Naive thymus-derived CD4-positive, alpha-beta T cell (primary cell): Measurements from ENCODE around the gene SIPA1L3. TPM values are rescaled to one million over a fixed set of nuclear protein-coding genes. Genes with fewer than 3 reads are reported as not detected.

ENCODE experiments used
- ATAC-seq: fragments of 150-1000 bp; cut with Tn5 transposase; 2 replicates; pipeline ENCODE4 v1.10.0; 2021; ENCODE audit warnings: mild to moderate bottlenecking, moderate library complexity
- CTCF ChIA-PET: fragments of 350-600 bp; sonication (Branson Sonifier 250); formaldehyde crosslinking; loops from one replicate; lab custom pipeline; 2021; ENCODE audit warnings: antibody characterized with exemption; lab: Charles Lee
- POLR2A ChIA-PET: fragments of 350-600 bp; sonication (Branson Sonifier 250); formaldehyde crosslinking; loops from one replicate; lab custom pipeline; 2021; ENCODE audit warnings: antibody characterized with exemption, inconsistent platforms; lab: Charles Lee
- DNase-seq, 9 donors: peaks; one replicate each; pipeline versions ENCODE4 v3.0.0 to v3.0.0-alpha.2; 2020 to 2022; ENCODE audit warnings: mixed read lengths in 1 of 9
- H3K27ac ChIP-seq: one replicate; pipeline ENCODE4 v1.7.0; 2013; ENCODE audit warnings: mild to moderate bottlenecking, low read depth, low read length, moderate library complexity
- H3K27me3 ChIP-seq, 2 donors: one replicate each; pipeline ENCODE4 v1.7.0; 2013; ENCODE audit warnings: low read length in 2 of 2, mild to moderate bottlenecking in 2 of 2, moderate library complexity in 2 of 2; ENCODE audit not compliant: control insufficient read depth in 2 of 2, insufficient read depth in 2 of 2
- H3K36me3 ChIP-seq, 3 experiments: 1 replicate in 2 of 3; 2 replicates in 1 of 3; pipeline ENCODE4 v1.7.0; 2013; ENCODE audit warnings: low read length in 3 of 3, mild to moderate bottlenecking in 3 of 3, moderate library complexity in 1 of 3; ENCODE audit not compliant: insufficient read depth in 3 of 3, control insufficient read depth in 2 of 3
- H3K4me1 ChIP-seq, 2 donors: one replicate each; pipeline ENCODE4 v1.7.0; 2013; ENCODE audit warnings: low read length in 2 of 2, mild to moderate bottlenecking in 2 of 2, moderate library complexity in 1 of 2; ENCODE audit not compliant: control insufficient read depth in 2 of 2, insufficient read depth in 2 of 2
- H3K4me3 ChIP-seq: 2 replicates; pipeline ENCODE4 v1.7.0; 2013; ENCODE audit warnings: mild to moderate bottlenecking, low read length
- H3K9me3 ChIP-seq, 3 experiments: 1 replicate in 2 of 3; 2 replicates in 1 of 3; pipeline ENCODE4 v1.7.0; 2013; ENCODE audit warnings: low read length in 3 of 3; ENCODE audit not compliant: control insufficient read depth in 2 of 3
- H3K27ac Mint-ChIP-seq, 9 donors: one replicate each; pipeline ENCODE4 v1.8.0; 2020 to 2022; ENCODE audit warnings: mixed read lengths in 9 of 9, mild to moderate bottlenecking in 8 of 9, moderate library complexity in 5 of 9, inconsistent platforms in 2 of 9
- H3K27me3 Mint-ChIP-seq, 5 donors: one replicate each; pipeline ENCODE4 v1.8.0; 2021 to 2022; ENCODE audit warnings: mixed read lengths in 5 of 5, mild to moderate bottlenecking in 1 of 5
- H3K36me3 Mint-ChIP-seq, 5 donors: one replicate each; pipeline ENCODE4 v1.8.0; 2020 to 2022; ENCODE audit warnings: mixed read lengths in 5 of 5, mild to moderate bottlenecking in 3 of 5, inconsistent platforms in 1 of 5
- H3K4me1 Mint-ChIP-seq, 7 donors: one replicate each; pipeline ENCODE4 v1.8.0; 2020 to 2022; ENCODE audit warnings: mixed read lengths in 7 of 7, mild to moderate bottlenecking in 3 of 7, inconsistent platforms in 1 of 7
- H3K4me3 Mint-ChIP-seq, 10 donors: one replicate each; pipeline ENCODE4 v1.8.0; 2020 to 2022; ENCODE audit warnings: mild to moderate bottlenecking in 10 of 10, mixed read lengths in 10 of 10, moderate library complexity in 6 of 10, inconsistent platforms in 2 of 10
- H3K9me3 Mint-ChIP-seq, 11 donors: one replicate each; pipeline ENCODE4 v1.8.0; 2020 to 2022; ENCODE audit warnings: mixed read lengths in 11 of 11, mild to moderate bottlenecking in 4 of 11, inconsistent platforms in 1 of 11, moderate library complexity in 1 of 11
- intact Hi-C, 2 donors: fragments of 100-400 bp; cut with micrococcal nuclease; formaldehyde crosslinking; loops; one replicate each; pipeline ENCODE4 v1.15.1; 2023
- polyA plus RNA-seq, 2 donors: library from polyadenylated mRNA; unstranded; fragments of 300-500 nt; fragmentation: Illumina TruSeq; gene quantifications; one replicate each; pipeline ENCODE4 v1.2.3, GENCODE V29; 2021
- total RNA-seq, 6 experiments: library from RNA in 5 of 6; stranded (reverse) in 5 of 6; gene quantifications; 1 replicate in 5 of 6; 2 replicates in 1 of 6; pipeline ENCODE4 v1.2.3 and lab custom pipeline; 2021 to 2026

SIPA1L3 gene
- total and polyA plus RNA-seq, 7 experiments from 2014 or later = 0.91 to 38.7 (median 22.5) TPM

DNA sequence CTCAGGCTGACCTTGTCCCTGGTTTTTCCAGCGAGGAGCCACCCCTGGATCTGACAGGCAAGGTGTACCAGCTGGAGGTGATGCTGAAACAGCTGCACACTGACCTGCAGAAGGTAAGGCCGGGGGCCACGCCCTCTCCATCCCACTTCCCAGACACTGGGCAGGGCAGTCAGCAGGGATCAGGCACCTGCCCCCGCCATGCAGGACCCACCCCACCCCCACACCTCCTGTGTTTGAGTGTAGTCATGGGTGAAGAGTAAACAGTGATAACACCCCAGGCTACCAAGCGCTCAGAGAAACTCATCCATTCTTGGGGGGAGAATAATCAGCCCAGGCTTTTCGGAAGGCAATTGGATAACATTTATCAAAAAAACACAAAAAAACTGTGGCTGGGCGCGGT lies 297.1 kb downstream of the SIPA1L3 start:
- Mint-ChIP-seq H3K27me3 (peaks cover 6 to 13% (median 10%) of the 10 kb centered on the region in 5 donors), H3K27ac (no peak overlapping the region), H3K9me3 (no peaks in the 10 kb centered on the region), H3K4me1 (no peaks in the 10 kb centered on the region), H3K4me3 (no peak overlapping the region), H3K36me3 (peaks cover 0 to 53% (median 20%) of the 10 kb centered on the region in 5 donors)
- Histone ChIP-seq H3K27me3 (no peaks in the 10 kb centered on the region), H3K4me1 (no peaks in the 10 kb centered on the region), H3K36me3 (peaks cover 0 to 49% (median 0%) of the 10 kb centered on the region in 3 experiments), H3K9me3 (no peaks in the 10 kb centered on the region), H3K4me3 (no peak overlapping the region), H3K27ac (no peak overlapping the region)
- intact Hi-C loops = no loop called here
- DNase-seq (no peak), ATAC-seq (no peak)
- POLR2A ChIA-PET = no interaction called here
- CTCF ChIA-PET = no interaction called here

DNA sequence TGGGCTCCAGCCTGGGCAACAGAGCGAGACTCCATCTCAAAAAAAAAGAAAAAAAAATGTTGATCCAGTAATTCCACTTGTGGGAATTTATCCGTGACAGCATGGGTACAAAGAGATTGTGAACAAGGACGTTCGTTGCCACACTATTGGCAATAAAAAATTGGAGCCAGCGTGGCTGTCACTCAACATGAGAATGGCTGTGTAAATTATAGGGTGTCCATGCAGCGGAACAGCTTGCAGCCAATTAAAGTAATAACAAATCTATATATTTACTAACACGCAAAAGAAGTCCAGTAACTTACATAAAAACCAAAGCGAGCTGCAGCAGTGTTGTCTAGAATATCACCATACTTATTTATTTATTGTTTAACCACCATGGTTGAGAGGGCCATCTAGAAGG lies 297.7 kb downstream of the SIPA1L3 start:
- intact Hi-C loops = no loop called here
- peaks cover 8 to 19% (median 16%) of the 10 kb centered on the region in 5 donors for H3K27me3 Mint-ChIP-seq
- peaks cover under 1 to 2% (median 1%) of the 10 kb centered on the region in 7 donors for H3K4me1 Mint-ChIP-seq
- ATAC-seq (no peak), DNase-seq (no peak)
- H3K9me3 Mint-ChIP-seq = peaks cover 0 to under 1% (median 0%) of the 10 kb centered on the region in 11 donors
- H3K4me3 Mint-ChIP-seq = no peak overlapping the region
- Histone ChIP-seq H3K27me3 (no peaks in the 10 kb centered on the region), H3K4me3 (no peak overlapping the region), H3K9me3 (no peaks in the 10 kb centered on the region), H3K27ac (no peak overlapping the region), H3K36me3 (peaks cover 0 to 48% (median 0%) of the 10 kb centered on the region in 3 experiments), H3K4me1 (no peaks in the 10 kb centered on the region)
- ChIA-PET POLR2A (no interaction called here), CTCF (no interaction called here)
- peaks cover under 1 to 53% (median 20%) of the 10 kb centered on the region in 5 donors for H3K36me3 Mint-ChIP-seq
- no peak overlapping the region for H3K27ac Mint-ChIP-seq

DNA sequence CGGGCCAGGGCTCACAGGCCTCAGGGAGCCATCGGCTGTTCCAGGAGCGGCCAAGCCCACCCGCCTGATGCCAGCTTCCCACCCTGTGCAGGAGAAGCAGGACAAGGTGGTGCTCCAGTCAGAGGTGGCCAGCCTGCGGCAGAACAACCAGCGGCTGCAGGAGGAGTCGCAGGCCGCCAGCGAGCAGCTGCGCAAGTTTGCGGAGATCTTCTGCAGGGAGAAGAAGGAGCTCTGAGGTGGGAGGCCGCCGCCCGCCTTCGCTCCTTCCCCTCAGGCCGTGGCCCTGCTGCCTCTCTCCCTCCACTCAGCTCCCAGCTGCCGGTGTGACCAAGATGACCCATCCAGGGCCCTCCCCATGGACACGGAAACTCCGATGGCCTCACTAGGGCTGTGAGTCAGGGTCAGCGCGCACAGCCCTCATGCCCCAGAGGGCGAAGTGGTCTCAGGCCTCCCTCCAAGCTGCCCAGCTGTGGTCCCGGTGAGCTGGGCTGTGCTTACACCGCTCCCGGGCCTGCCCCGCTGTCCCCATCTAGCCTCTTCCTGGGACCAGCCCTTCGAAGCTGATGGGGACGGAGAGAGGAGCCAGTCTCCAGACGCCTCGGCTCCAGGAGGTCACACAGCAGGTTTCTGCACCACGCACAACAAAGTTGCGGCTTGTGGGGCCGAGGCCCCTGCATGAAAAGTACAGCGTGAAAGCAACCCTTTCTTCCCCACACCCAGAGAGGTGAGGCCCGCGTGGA lies 299.2 kb downstream of the SIPA1L3 start:
- Histone ChIP-seq H3K27me3 (peaks cover 0 to 5% of the 10 kb centered on the region in 2 donors), H3K36me3 (peaks cover 0 to 44% (median 0%) of the 10 kb centered on the region in 3 experiments), H3K9me3 (no peaks in the 10 kb centered on the region), H3K4me3 (no peak overlapping the region), H3K4me1 (no peaks in the 10 kb centered on the region), H3K27ac (no peak overlapping the region)
- Mint-ChIP-seq H3K4me1 (peaks cover 4 to 13% (median 12%) of the 10 kb centered on the region in 7 donors), H3K27ac (no peak overlapping the region), H3K9me3 (peaks cover 0 to 3% (median 0%) of the 10 kb centered on the region in 11 donors), H3K4me3 (no peak overlapping the region), H3K36me3 (peaks cover 6 to 44% (median 25%) of the 10 kb centered on the region in 5 donors), H3K27me3 (peaks cover 15 to 33% (median 29%) of the 10 kb centered on the region in 5 donors)
- intact Hi-C loops = no loop called here
- POLR2A ChIA-PET = no interaction called here
- ATAC-seq (no peak), DNase-seq (no peak)
- CTCF ChIA-PET = interaction anchor here (1.1 kb wide), 1 partner anchor 29 kb away, joined by 4 read pairs; no protein-coding TSS in a partner anchor

GRCh38 chr19:38206928-38207327 lies 299.9 kb downstream of the SIPA1L3 start:
- DNase-seq (no peak), ATAC-seq (no peak)
- H3K27ac Mint-ChIP-seq = no peak overlapping the region
- H3K36me3 Mint-ChIP-seq = peaks cover 6 to 37% (median 20%) of the 10 kb centered on the region in 5 donors
- ChIA-PET POLR2A (no interaction called here), CTCF (interaction anchor here (1.1 kb wide), 1 partner anchor 28 kb away, joined by 4 read pairs; no protein-coding TSS in a partner anchor)
- peaks cover 0 to 3% (median 0%) of the 10 kb centered on the region in 11 donors for H3K9me3 Mint-ChIP-seq
- peaks cover 0 to 5% of the 10 kb centered on the region in 2 donors for H3K27me3 ChIP-seq
- H3K27me3 Mint-ChIP-seq = peaks cover 15 to 37% (median 29%) of the 10 kb centered on the region in 5 donors
- no peak overlapping the region for H3K27ac ChIP-seq
- no peak overlapping the region for H3K4me3 ChIP-seq
- intact Hi-C loops = no loop called here
- H3K36me3 ChIP-seq = peaks cover 0 to 37% (median 0%) of the 10 kb centered on the region in 3 experiments
- H3K9me3 ChIP-seq = no peaks in the 10 kb centered on the region
- H3K4me1 ChIP-seq = no peaks in the 10 kb centered on the region
- H3K4me1 Mint-ChIP-seq = peaks cover 4 to 13% (median 12%) of the 10 kb centered on the region in 7 donors
- no peak overlapping the region for H3K4me3 Mint-ChIP-seq

- H3K4me1 Mint-ChIP-seq = peaks cover 4 to 13% (median 12%) of the 10 kb centered on the region in 7 donors
- Histone ChIP-seq H3K4me1 (no peaks in the 10 kb centered on the region), H3K36me3 (peaks cover 0 to 32% (median 0%) of the 10 kb centered on the region in 3 experiments), H3K27ac (no peak overlapping the region), H3K9me3 (no peaks in the 10 kb centered on the region), H3K4me3 (no peak overlapping the region), H3K27me3 (peaks cover 0 to 5% of the 10 kb centered on the region in 2 donors)
- ChIA-PET POLR2A (no interaction called here), CTCF (interaction anchor here (0.7 kb wide), 1 partner anchor 460 kb away, joined by 3 read pairs; no protein-coding TSS in a partner anchor)
- intact Hi-C loops = no loop called here
- H3K27ac Mint-ChIP-seq = no peak overlapping the region
- ATAC-seq (no peak), DNase-seq (no peak)
- peaks cover 0 to 3% (median 0%) of the 10 kb centered on the region in 11 donors for H3K9me3 Mint-ChIP-seq
- no peak overlapping the region for H3K4me3 Mint-ChIP-seq
- H3K27me3 Mint-ChIP-seq = peaks cover 15 to 41% (median 34%) of the 10 kb centered on the region in 5 donors
- H3K36me3 Mint-ChIP-seq = peaks cover 6 to 33% (median 19%) of the 10 kb centered on the region in 5 donors
These were observed 300.5 kb downstream of the SIPA1L3 start for GRCh38 chr19:38207543-38207942.

- no peaks in the 10 kb centered on the region for H3K9me3 ChIP-seq
- peaks cover 21 to 45% (median 40%) of the 10 kb centered on the region in 5 donors for H3K27me3 Mint-ChIP-seq
- ChIA-PET CTCF (no interaction called here), POLR2A (no interaction called here)
- ATAC-seq = no peak
- no peak overlapping the region for H3K4me3 ChIP-seq
- peaks cover 6 to 29% (median 15%) of the 10 kb centered on the region in 5 donors for H3K36me3 Mint-ChIP-seq
- peaks cover 0 to 8% of the 10 kb centered on the region in 2 donors for H3K27me3 ChIP-seq
- intact Hi-C loops = no loop called here
- H3K9me3 Mint-ChIP-seq = peaks cover 0 to 3% (median 0%) of the 10 kb centered on the region in 11 donors
- DNase-seq = no peak
- H3K4me1 ChIP-seq = no peaks in the 10 kb centered on the region
- peaks cover 4 to 18% (median 12%) of the 10 kb centered on the region in 7 donors for H3K4me1 Mint-ChIP-seq
- no peak overlapping the region for H3K27ac ChIP-seq
- peaks cover 0 to 22% (median 0%) of the 10 kb centered on the region in 3 experiments for H3K36me3 ChIP-seq
- H3K4me3 Mint-ChIP-seq = no peak overlapping the region
- no peak overlapping the region for H3K27ac Mint-ChIP-seq
These were observed 301.6 kb downstream of the SIPA1L3 start for GRCh38 chr19:38208571-38208970.
